Natural killer cell treated with Interleukin-12 subunit alpha and Interleukin-12 subunit beta and Interleukin-15 and Interleukin-18, amount 100 ng/mL, for 72 hours (primary cell): ENCODE results near the gene CCNL2. TPM values are rescaled to one million over a fixed set of nuclear protein-coding genes. Genes with fewer than 3 reads are reported as not detected.

Source experiments
- ATAC-seq, 2 donors: fragments of 150-1000 bp; cut with Tn5 transposase in 1 of 2; sonication (Bioruptor Pico), chemical (Tn5 transposase) in 1 of 2; 2 replicates each; pipeline ENCODE4 v1.10.0; 2021
- DNase-seq: peaks from one replicate; pipeline ENCODE4 v3.0.0; 2022; ENCODE audit warnings: low spot score
- H3K27ac Mint-ChIP-seq, 2 donors: 1 replicate in 1 of 2; 2 replicates in 1 of 2; pipeline ENCODE4 v1.8.0; 2022; ENCODE audit warnings: mixed read lengths in 2 of 2, mild to moderate bottlenecking in 1 of 2, moderate library complexity in 1 of 2
- H3K27me3 Mint-ChIP-seq, 2 donors: 1 replicate in 1 of 2; 2 replicates in 1 of 2; pipeline ENCODE4 v1.8.0; 2022; ENCODE audit warnings: mixed read lengths in 2 of 2
- H3K36me3 Mint-ChIP-seq: one replicate; pipeline ENCODE4 v1.8.0; 2022; ENCODE audit warnings: mixed read lengths
- H3K4me1 Mint-ChIP-seq, 2 donors: 1 replicate in 1 of 2; 2 replicates in 1 of 2; pipeline ENCODE4 v1.8.0; 2022; ENCODE audit warnings: low read depth in 2 of 2, mixed read lengths in 2 of 2, mild to moderate bottlenecking in 1 of 2
- H3K4me3 Mint-ChIP-seq: one replicate; pipeline ENCODE4 v1.8.0; 2022; ENCODE audit warnings: mixed read lengths
- H3K9me3 Mint-ChIP-seq: 2 replicates; pipeline ENCODE4 v1.8.0; 2022; ENCODE audit warnings: mixed read lengths
- total RNA-seq, 2 donors: library from RNA; stranded (reverse); gene quantifications; one replicate each; pipeline ENCODE4 v1.2.3, GENCODE V29; 2022

Gene CCNL2
- total RNA-seq, 2 donors from 2014 or later, result 124 to 196 TPM

GRCh38 chr1:1351511-1352427 is 47.4 kb downstream of the CCNL2 start:
- peaks cover 0 to 6% of the 10 kb centered on the region in 2 donors for H3K27me3 Mint-ChIP-seq
- H3K4me3 Mint-ChIP-seq, result peak overlapping the region; percentile 62
- DNase-seq, result no peak
- no peaks in the 10 kb centered on the region for H3K36me3 Mint-ChIP-seq
- no peaks in the 10 kb centered on the region for H3K9me3 Mint-ChIP-seq
- peak overlapping the region; percentile 26 to 60 for H3K27ac Mint-ChIP-seq
- H3K4me1 Mint-ChIP-seq, result peaks cover 0 to 12% of the 10 kb centered on the region in 2 donors
- ATAC-seq, result no peak

GRCh38 chr1:1349256-1350012 is 49.7 kb downstream of the CCNL2 start, which contains the start of gene DVL1:
Gene DVL1 (minus strand): TSS chr1:1349418. CDS start chr1:1349065, 353 bp downstream.
- H3K27me3 Mint-ChIP-seq, result peaks cover 0 to 6% of the 10 kb centered on the region in 2 donors
- no peak within 1 kb of the TSS for H3K27ac Mint-ChIP-seq
- H3K36me3 Mint-ChIP-seq, result no peaks in the 10 kb centered on the region
- peak within 1 kb of the TSS; percentile 69 for H3K4me3 Mint-ChIP-seq
- peak; percentile 88 to 91 for ATAC-seq
- H3K9me3 Mint-ChIP-seq, result no peaks in the 10 kb centered on the region
- peaks cover 0 to 14% of the 10 kb centered on the region in 2 donors for H3K4me1 Mint-ChIP-seq
- DNase-seq, result peak; percentile 84

GRCh38 chr1:1348420-1349255 is 50.5 kb downstream of the CCNL2 start:
- Mint-ChIP-seq H3K4me1 (peaks cover 0 to 11% of the 10 kb centered on the region in 2 donors), H3K9me3 (no peaks in the 10 kb centered on the region), H3K36me3 (no peaks in the 10 kb centered on the region), H3K27me3 (peaks cover 0 to 3% of the 10 kb centered on the region in 2 donors), H3K27ac (no peak overlapping the region), H3K4me3 (peak overlapping the region; percentile 69)
- DNase-seq, result no peak
- peak; percentile 53 to 64 for ATAC-seq

GRCh38 chr1:1347663-1348419 is 51.3 kb downstream of the CCNL2 start:
- H3K36me3 Mint-ChIP-seq, result no peaks in the 10 kb centered on the region
- DNase-seq (no peak), ATAC-seq (no peak)
- H3K9me3 Mint-ChIP-seq, result no peaks in the 10 kb centered on the region
- no peak overlapping the region for H3K27ac Mint-ChIP-seq
- peaks cover 0 to 3% of the 10 kb centered on the region in 2 donors for H3K27me3 Mint-ChIP-seq
- H3K4me1 Mint-ChIP-seq, result peaks cover 0 to 13% of the 10 kb centered on the region in 2 donors
- H3K4me3 Mint-ChIP-seq, result peak overlapping the region; percentile 69

GRCh38 chr1:1347026-1347595 is 52.0 kb downstream of the CCNL2 start:
- Mint-ChIP-seq H3K36me3 (no peaks in the 10 kb centered on the region), H3K4me3 (peak overlapping the region; percentile 69), H3K27ac (peak overlapping the region in 1 of 2 donors; percentile 35), H3K4me1 (peaks cover 0 to 10% of the 10 kb centered on the region in 2 donors), H3K27me3 (no peaks in the 10 kb centered on the region), H3K9me3 (no peaks in the 10 kb centered on the region)
- DNase-seq, result no peak
- ATAC-seq, result no peak

- Mint-ChIP-seq H3K36me3 (no peaks in the 10 kb centered on the region), H3K27ac (peak overlapping the region in 1 of 2 donors; percentile 35), H3K4me1 (peaks cover 0 to 8% of the 10 kb centered on the region in 2 donors), H3K27me3 (no peaks in the 10 kb centered on the region), H3K4me3 (no peak overlapping the region), H3K9me3 (no peaks in the 10 kb centered on the region)
- no peak for DNase-seq
- no peak for ATAC-seq
Measured at GRCh38 chr1:1346501-1346890, 52.6 kb downstream of the CCNL2 start.

- H3K27ac Mint-ChIP-seq, result no peak overlapping the region
- H3K4me1 Mint-ChIP-seq, result peaks cover 0 to 12% of the 10 kb centered on the region in 2 donors
Measured at GRCh38 chr1:1345860-1346500, 53.2 kb downstream of the CCNL2 start.

GRCh38 chr1:1345384-1345783 is 53.8 kb downstream of the CCNL2 start:
- no peaks in the 10 kb centered on the region for H3K36me3 Mint-ChIP-seq
- H3K4me3 Mint-ChIP-seq, result no peak overlapping the region
- H3K4me1 Mint-ChIP-seq, result peaks cover 0 to 13% of the 10 kb centered on the region in 2 donors
- H3K27ac Mint-ChIP-seq, result no peak overlapping the region
- DNase-seq (no peak), ATAC-seq (no peak)
- no peaks in the 10 kb centered on the region for H3K9me3 Mint-ChIP-seq
- no peaks in the 10 kb centered on the region for H3K27me3 Mint-ChIP-seq

More at GRCh38 chr1:1345860-1346500, 53.2 kb downstream of the CCNL2 start:
- Mint-ChIP-seq H3K36me3 (no peaks in the 10 kb centered on the region), H3K9me3 (no peaks in the 10 kb centered on the region), H3K27me3 (no peaks in the 10 kb centered on the region), H3K4me3 (no peak overlapping the region)
- ATAC-seq (no peak), DNase-seq (no peak)

- H3K27ac Mint-ChIP-seq, result no peak overlapping the region
- no peaks in the 10 kb centered on the region for H3K36me3 Mint-ChIP-seq
- H3K4me3 Mint-ChIP-seq, result no peak overlapping the region
- H3K9me3 Mint-ChIP-seq, result no peaks in the 10 kb centered on the region
- H3K27me3 Mint-ChIP-seq, result no peaks in the 10 kb centered on the region
- ATAC-seq, result no peak
- no peak for DNase-seq
- peaks cover 0 to 13% of the 10 kb centered on the region in 2 donors for H3K4me1 Mint-ChIP-seq
Measured at GRCh38 chr1:1344655-1345361, 54.3 kb downstream of the CCNL2 start.

- no peak overlapping the region for H3K27ac Mint-ChIP-seq
- no peak for ATAC-seq
- no peak for DNase-seq
- peaks cover 0 to 15% of the 10 kb centered on the region in 2 donors for H3K4me1 Mint-ChIP-seq
- no peaks in the 10 kb centered on the region for H3K27me3 Mint-ChIP-seq
- H3K36me3 Mint-ChIP-seq, result no peaks in the 10 kb centered on the region
- no peaks in the 10 kb centered on the region for H3K9me3 Mint-ChIP-seq
- no peak overlapping the region for H3K4me3 Mint-ChIP-seq
Measured at GRCh38 chr1:1343811-1344421, 55.2 kb downstream of the CCNL2 start.

GRCh38 chr1:1342584-1343115 is 56.5 kb downstream of the CCNL2 start:
- Mint-ChIP-seq H3K27ac (no peak overlapping the region), H3K36me3 (no peaks in the 10 kb centered on the region), H3K27me3 (no peaks in the 10 kb centered on the region), H3K4me3 (no peak overlapping the region), H3K4me1 (peaks cover 0 to 15% of the 10 kb centered on the region in 2 donors), H3K9me3 (no peaks in the 10 kb centered on the region)
- ATAC-seq (no peak), DNase-seq (no peak)
